ENCODE results near the gene PRDM16.

DNA sequence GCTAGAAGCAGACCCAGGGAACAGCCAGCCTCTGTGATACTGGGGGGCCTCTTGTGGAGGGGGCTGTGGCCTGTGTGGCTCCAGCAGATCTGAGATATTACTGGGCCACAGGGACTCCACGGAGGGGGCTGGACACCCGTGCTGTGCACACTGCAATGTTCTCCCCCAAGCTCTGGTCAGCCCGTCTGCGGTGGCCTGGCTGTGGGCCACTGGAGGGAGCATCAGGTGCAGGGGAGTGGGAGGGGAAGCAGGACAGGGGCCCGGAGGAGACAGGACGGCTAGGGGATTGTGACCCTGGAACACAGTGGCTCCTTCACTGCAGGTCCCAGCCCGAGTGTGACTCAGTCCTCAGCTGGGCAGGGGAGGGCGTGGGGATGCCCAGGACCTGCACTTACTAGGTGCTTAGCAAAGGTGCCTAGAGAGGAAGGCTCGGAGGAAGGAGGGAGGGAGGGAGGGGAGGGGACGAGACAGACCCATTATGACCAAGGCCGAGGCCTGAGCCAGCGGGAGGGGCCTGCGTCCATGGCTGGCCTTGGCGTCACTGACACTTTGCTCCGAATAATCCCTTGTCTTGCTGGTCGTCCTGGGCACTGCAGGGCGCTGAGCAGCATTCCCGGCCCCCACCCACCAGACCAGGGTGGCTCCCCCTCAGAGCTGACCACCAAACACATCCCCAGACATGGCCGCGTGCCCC, 44.2 kb downstream of the PRDM16 start:
- TF ChIP-seq POLR2AphosphoS5 (IDR thresholded peaks at IDR 0.05; ENCODE audit: low read depth) (no peak), CTCF (conservative IDR thresholded peaks at IDR 0.05; ENCODE audit: low read depth in 2 of 2) (no peak), CREB1 (CRISPR knock-in tag; IDR thresholded peaks at IDR 0.05; ENCODE audit: low read depth) (no peak), EZH2 (IDR thresholded peaks at IDR 0.05; ENCODE audit: low read depth, unreplicated experiment) (no peak), EZH2phosphoT487 (IDR thresholded peaks at IDR 0.05; ENCODE audit: unreplicated experiment) (no peak), ZNF462 (CRISPR knock-in tag; IDR thresholded peaks at IDR 0.05) (no peak), JUNB (IDR thresholded peaks at IDR 0.05; ENCODE audit: unreplicated experiment) (no peak), STAT1 (IDR thresholded peaks at IDR 0.05; ENCODE audit: unreplicated experiment) (no peak), ZNF114 (CRISPR knock-in tag; IDR thresholded peaks at IDR 0.05) (no peak)
- TF ChIP-seq, protein P1, sequence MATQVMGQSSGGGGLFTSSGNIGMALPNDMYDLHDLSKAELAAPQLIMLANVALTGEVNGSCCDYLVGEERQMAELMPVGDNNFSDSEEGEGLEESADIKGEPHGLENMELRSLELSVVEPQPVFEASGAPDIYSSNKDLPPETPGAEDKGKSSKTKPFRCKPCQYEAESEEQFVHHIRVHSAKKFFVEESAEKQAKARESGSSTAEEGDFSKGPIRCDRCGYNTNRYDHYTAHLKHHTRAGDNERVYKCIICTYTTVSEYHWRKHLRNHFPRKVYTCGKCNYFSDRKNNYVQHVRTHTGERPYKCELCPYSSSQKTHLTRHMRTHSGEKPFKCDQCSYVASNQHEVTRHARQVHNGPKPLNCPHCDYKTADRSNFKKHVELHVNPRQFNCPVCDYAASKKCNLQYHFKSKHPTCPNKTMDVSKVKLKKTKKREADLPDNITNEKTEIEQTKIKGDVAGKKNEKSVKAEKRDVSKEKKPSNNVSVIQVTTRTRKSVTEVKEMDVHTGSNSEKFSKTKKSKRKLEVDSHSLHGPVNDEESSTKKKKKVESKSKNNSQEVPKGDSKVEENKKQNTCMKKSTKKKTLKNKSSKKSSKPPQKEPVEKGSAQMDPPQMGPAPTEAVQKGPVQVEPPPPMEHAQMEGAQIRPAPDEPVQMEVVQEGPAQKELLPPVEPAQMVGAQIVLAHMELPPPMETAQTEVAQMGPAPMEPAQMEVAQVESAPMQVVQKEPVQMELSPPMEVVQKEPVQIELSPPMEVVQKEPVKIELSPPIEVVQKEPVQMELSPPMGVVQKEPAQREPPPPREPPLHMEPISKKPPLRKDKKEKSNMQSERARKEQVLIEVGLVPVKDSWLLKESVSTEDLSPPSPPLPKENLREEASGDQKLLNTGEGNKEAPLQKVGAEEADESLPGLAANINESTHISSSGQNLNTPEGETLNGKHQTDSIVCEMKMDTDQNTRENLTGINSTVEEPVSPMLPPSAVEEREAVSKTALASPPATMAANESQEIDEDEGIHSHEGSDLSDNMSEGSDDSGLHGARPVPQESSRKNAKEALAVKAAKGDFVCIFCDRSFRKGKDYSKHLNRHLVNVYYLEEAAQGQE (IDR thresholded peaks at IDR 0.05; ENCODE audit: unreplicated experiment): no peak

Data from GM23338 (cell line).